ENCODE results near the gene GPC5. TPM values are rescaled to one million over a fixed set of nuclear protein-coding genes. Genes with fewer than 3 reads are reported as not detected.
"Not testable (repeated sequence)": the region's sequence is repeated elsewhere in the genome, so short reads cannot be mapped to it uniquely, and the experiment has no call there.

The GPC5 gene
- total and polyA plus RNA-seq, 4 donors = 0.51 to 22.4 (median 2.0) TPM

- Histone ChIP-seq H3K4me1 (ENCODE audit: control insufficient read depth in 4 of 4, insufficient read depth in 4 of 4, low read length in 3 of 4) (no peaks in the 10 kb centered on the region), H3K36me3 (ENCODE audit: control insufficient read depth in 4 of 4, insufficient read depth in 3 of 4, low read depth in 1 of 4, low read length in 3 of 4) (no peaks in the 10 kb centered on the region), H3K27ac (ENCODE audit: low read depth in 1 of 2, low read length in 2 of 2) (no peak overlapping the region), H3K9ac (ENCODE audit: low read depth in 1 of 2, low read length in 2 of 2) (no peak overlapping the region), H3K4me3 (ENCODE audit: low read depth in 1 of 3, low read length in 3 of 3) (no peak overlapping the region), H3K27me3 (ENCODE audit: control insufficient read depth in 4 of 4, insufficient read depth in 4 of 4, low read length in 3 of 4) (no peaks in the 10 kb centered on the region), H3K9me3 (ENCODE audit: control insufficient read depth in 4 of 4, low read length in 3 of 4) (no peaks in the 10 kb centered on the region)
- TF ChIP-seq RXRA (IDR thresholded peaks at IDR 0.05) (no peak), HNF4G (IDR thresholded peaks at IDR 0.05) (no peak), RAD21 (IDR thresholded peaks at IDR 0.05) (no peak), TAF1 (conservative IDR thresholded peaks at IDR 0.05) (no peak), SP1 (IDR thresholded peaks at IDR 0.05) (no peak), MAX (IDR thresholded peaks at IDR 0.05) (no peak), FOXA1 (IDR thresholded peaks at IDR 0.05) (no peak), FOXA2 (IDR thresholded peaks at IDR 0.05) (no peak), ZBTB33 (IDR thresholded peaks at IDR 0.05) (no peak), EGR1 (IDR thresholded peaks at IDR 0.05; ENCODE audit: low read depth in 2 of 2) (no peak), HNF4A (conservative IDR thresholded peaks at IDR 0.05) (no peak)
- TF ChIP-seq, protein P1, sequence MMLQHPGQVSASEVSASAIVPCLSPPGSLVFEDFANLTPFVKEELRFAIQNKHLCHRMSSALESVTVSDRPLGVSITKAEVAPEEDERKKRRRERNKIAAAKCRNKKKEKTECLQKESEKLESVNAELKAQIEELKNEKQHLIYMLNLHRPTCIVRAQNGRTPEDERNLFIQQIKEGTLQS (IDR thresholded peaks at IDR 0.05) = no peak
- 92% methylated on average over 5 of the region's 5 CpGs for WGBS
- no peak for DNase-seq (ENCODE audit: low spot score)
Observed at GRCh38 chr13:91896547-91896946, 498.1 kb downstream of the GPC5 start.

GRCh38 chr13:91898986-91899385, 500.6 kb downstream of the GPC5 start:
- H3K9me3 ChIP-seq (ENCODE audit: control insufficient read depth in 4 of 4, low read length in 3 of 4); H3K4me1 ChIP-seq (ENCODE audit: control insufficient read depth in 4 of 4, insufficient read depth in 4 of 4, low read length in 3 of 4); H3K27ac ChIP-seq (ENCODE audit: low read depth in 1 of 2, low read length in 2 of 2); DNase-seq (ENCODE audit: low spot score); H3K27me3 ChIP-seq (ENCODE audit: control insufficient read depth in 4 of 4, insufficient read depth in 4 of 4, low read length in 3 of 4); H3K9ac ChIP-seq (ENCODE audit: low read depth in 1 of 2, low read length in 2 of 2); H3K4me3 ChIP-seq (ENCODE audit: low read depth in 1 of 3, low read length in 3 of 3); H3K36me3 ChIP-seq (ENCODE audit: control insufficient read depth in 4 of 4, insufficient read depth in 3 of 4, low read depth in 1 of 4, low read length in 3 of 4): not testable (repeated sequence)

GRCh38 chr13:91902291-91902690, 503.9 kb downstream of the GPC5 start:
- Histone ChIP-seq H3K36me3 (ENCODE audit: control insufficient read depth in 4 of 4, insufficient read depth in 3 of 4, low read depth in 1 of 4, low read length in 3 of 4) (no peaks in the 10 kb centered on the region), H3K9ac (ENCODE audit: low read depth in 1 of 2, low read length in 2 of 2) (no peak overlapping the region), H3K9me3 (ENCODE audit: control insufficient read depth in 4 of 4, low read length in 3 of 4) (no peaks in the 10 kb centered on the region), H3K4me3 (ENCODE audit: low read depth in 1 of 3, low read length in 3 of 3) (no peak overlapping the region), H3K27me3 (ENCODE audit: control insufficient read depth in 4 of 4, insufficient read depth in 4 of 4, low read length in 3 of 4) (no peaks in the 10 kb centered on the region), H3K4me1 (ENCODE audit: control insufficient read depth in 4 of 4, insufficient read depth in 4 of 4, low read length in 3 of 4) (no peaks in the 10 kb centered on the region), H3K27ac (ENCODE audit: low read depth in 1 of 2, low read length in 2 of 2) (no peak overlapping the region)
- no peak for TF ChIP-seq FOXA2 (IDR thresholded peaks at IDR 0.05)
- no peak for TF ChIP-seq TAF1 (conservative IDR thresholded peaks at IDR 0.05)
- DNase-seq (ENCODE audit: low spot score) = no peak

- H3K36me3 ChIP-seq (ENCODE audit: control insufficient read depth in 4 of 4, insufficient read depth in 3 of 4, low read depth in 1 of 4, low read length in 3 of 4) = no peaks in the 10 kb centered on the region
- WGBS = 89% methylated on average over 1 of the region's 1 CpG
- DNase-seq (ENCODE audit: low spot score) = no peak
- no peak for TF ChIP-seq EGR1 (IDR thresholded peaks at IDR 0.05; ENCODE audit: low read depth in 2 of 2)
- TF ChIP-seq RXRA (IDR thresholded peaks at IDR 0.05) = no peak
- TF ChIP-seq FOXA2 (IDR thresholded peaks at IDR 0.05) = no peak
- no peak for TF ChIP-seq YY1 (IDR thresholded peaks at IDR 0.05)
- TF ChIP-seq, protein P1 (IDR thresholded peaks at IDR 0.05) = no peak
- no peak for TF ChIP-seq TAF1 (conservative IDR thresholded peaks at IDR 0.05)
- no peak for TF ChIP-seq JUND (IDR thresholded peaks at IDR 0.05)
- TF ChIP-seq MAX (IDR thresholded peaks at IDR 0.05) = no peak
- TF ChIP-seq HNF4G (IDR thresholded peaks at IDR 0.05) = no peak
- TF ChIP-seq RAD21 (IDR thresholded peaks at IDR 0.05) = no peak
- TF ChIP-seq ZBTB33 (IDR thresholded peaks at IDR 0.05) = no peak
- TF ChIP-seq NR2F2 (IDR thresholded peaks at IDR 0.05) = no peak
- TF ChIP-seq CTCF (IDR thresholded peaks at IDR 0.05; ENCODE audit: low read depth, low read length, missing input control) = no peak
- TF ChIP-seq HNF4A (conservative IDR thresholded peaks at IDR 0.05) = no peak
- no peak for TF ChIP-seq FOXA1 (IDR thresholded peaks at IDR 0.05)
- no peak overlapping the region for H3K9ac ChIP-seq (ENCODE audit: low read depth in 1 of 2, low read length in 2 of 2)
- H3K27ac ChIP-seq (ENCODE audit: low read depth in 1 of 2, low read length in 2 of 2) = no peak overlapping the region
- no peak overlapping the region for H3K4me3 ChIP-seq (ENCODE audit: low read depth in 1 of 3, low read length in 3 of 3)
- H3K4me1 ChIP-seq (ENCODE audit: control insufficient read depth in 4 of 4, insufficient read depth in 4 of 4, low read length in 3 of 4) = no peaks in the 10 kb centered on the region
- H3K27me3 ChIP-seq (ENCODE audit: control insufficient read depth in 4 of 4, insufficient read depth in 4 of 4, low read length in 3 of 4) = no peaks in the 10 kb centered on the region
- no peaks in the 10 kb centered on the region for H3K9me3 ChIP-seq (ENCODE audit: control insufficient read depth in 4 of 4, low read length in 3 of 4)
Observed at GRCh38 chr13:91904005-91904404, 505.6 kb downstream of the GPC5 start.
